Measurements from ENCODE around the gene NKX2-8.

The NKX2-8 gene

DNA sequence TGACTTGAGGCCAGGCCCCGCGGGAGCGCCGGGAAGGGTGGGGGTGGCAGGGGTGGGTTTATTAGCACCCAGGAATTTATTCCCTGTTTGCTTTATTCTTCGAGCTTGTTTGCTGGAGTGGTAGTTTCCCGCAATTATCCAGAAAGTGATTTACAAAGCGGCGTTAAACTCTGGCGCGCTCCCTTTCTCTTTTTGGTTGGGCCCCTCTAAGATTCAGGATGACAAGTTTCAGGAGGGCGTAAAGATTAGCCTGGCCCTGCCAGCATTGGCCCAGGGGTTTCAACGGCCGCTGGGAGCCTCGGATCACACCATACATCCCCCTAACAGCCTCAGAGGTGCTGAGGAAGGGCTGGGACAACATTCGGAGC, 444 bp upstream of the NKX2-8 start:
- no peak for TF ChIP-seq USF1 (IDR thresholded peaks at IDR 0.05)
- TF ChIP-seq ZBTB7A (IDR thresholded peaks at IDR 0.05; ENCODE audit: low read depth) = no peak
- TF ChIP-seq EP300 (IDR thresholded peaks at IDR 0.05; ENCODE audit: borderline replicate concordance) = no peak
- TF ChIP-seq NFIC (IDR thresholded peaks at IDR 0.05) = no peak
- no peak for TF ChIP-seq TCF12 (IDR thresholded peaks at IDR 0.05; ENCODE audit: low read depth)
- no peak for TF ChIP-seq TAF1 (IDR thresholded peaks at IDR 0.05; ENCODE audit: low read depth)
- no peak for TF ChIP-seq CREB1 (IDR thresholded peaks at IDR 0.05; ENCODE audit: low read depth)
- TF ChIP-seq RAD21 (IDR thresholded peaks at IDR 0.05; ENCODE audit: low read depth) = no peak
- no peak for TF ChIP-seq FOXM1 (IDR thresholded peaks at IDR 0.05; ENCODE audit: borderline replicate concordance, low read depth)
- TF ChIP-seq TEAD4 (IDR thresholded peaks at IDR 0.05) = no peak

GRCh38 chr14:36580856-36581831, 1.3 kb downstream of the NKX2-8 start:
- TF ChIP-seq CEBPB (IDR thresholded peaks at IDR 0.05) (no peak), ZBTB7A (IDR thresholded peaks at IDR 0.05; ENCODE audit: low read depth) (no peak), TCF12 (IDR thresholded peaks at IDR 0.05; ENCODE audit: low read depth) (0 out of 2 replicates have a peak, but pooled peaks have one; percentile 10), CREB1 (IDR thresholded peaks at IDR 0.05; ENCODE audit: low read depth) (no peak), FOXM1 (IDR thresholded peaks at IDR 0.05; ENCODE audit: borderline replicate concordance, low read depth) (no peak), MAX (IDR thresholded peaks at IDR 0.05) (peak; percentile 74), YY1 (IDR thresholded peaks at IDR 0.05; ENCODE audit: low read depth) (0 out of 2 replicates have a peak, but pooled peaks have one; percentile 16), EGR1 (IDR thresholded peaks at IDR 0.05) (peak; percentile 97), TAF1 (IDR thresholded peaks at IDR 0.05; ENCODE audit: low read depth) (0 out of 2 replicates have a peak, but pooled peaks have one; percentile 21), USF1 (IDR thresholded peaks at IDR 0.05) (no peak), NFIC (IDR thresholded peaks at IDR 0.05) (0 out of 2 replicates have a peak, but pooled peaks have one; percentile 10), RAD21 (IDR thresholded peaks at IDR 0.05; ENCODE audit: low read depth) (no peak), TEAD4 (IDR thresholded peaks at IDR 0.05) (no peak)

- no peak for TF ChIP-seq FOXM1 (IDR thresholded peaks at IDR 0.05; ENCODE audit: borderline replicate concordance, low read depth)
- TF ChIP-seq EGR1 (IDR thresholded peaks at IDR 0.05) = no peak
- no peak for TF ChIP-seq MAX (IDR thresholded peaks at IDR 0.05)
- no peak for TF ChIP-seq TAF1 (IDR thresholded peaks at IDR 0.05; ENCODE audit: low read depth)
- TF ChIP-seq CEBPB (IDR thresholded peaks at IDR 0.05) = no peak
- TF ChIP-seq CREB1 (IDR thresholded peaks at IDR 0.05; ENCODE audit: low read depth) = no peak
- TF ChIP-seq ZBTB7A (IDR thresholded peaks at IDR 0.05; ENCODE audit: low read depth) = no peak
- TF ChIP-seq YY1 (IDR thresholded peaks at IDR 0.05; ENCODE audit: low read depth) = no peak
- no peak for TF ChIP-seq USF1 (IDR thresholded peaks at IDR 0.05)
- no peak for TF ChIP-seq EP300 (IDR thresholded peaks at IDR 0.05; ENCODE audit: borderline replicate concordance)
- TF ChIP-seq NFIC (IDR thresholded peaks at IDR 0.05) = no peak
- no peak for TF ChIP-seq RAD21 (IDR thresholded peaks at IDR 0.05; ENCODE audit: low read depth)
Observed at GRCh38 chr14:36580141-36580855, 2.1 kb downstream of the NKX2-8 start.

DNA sequence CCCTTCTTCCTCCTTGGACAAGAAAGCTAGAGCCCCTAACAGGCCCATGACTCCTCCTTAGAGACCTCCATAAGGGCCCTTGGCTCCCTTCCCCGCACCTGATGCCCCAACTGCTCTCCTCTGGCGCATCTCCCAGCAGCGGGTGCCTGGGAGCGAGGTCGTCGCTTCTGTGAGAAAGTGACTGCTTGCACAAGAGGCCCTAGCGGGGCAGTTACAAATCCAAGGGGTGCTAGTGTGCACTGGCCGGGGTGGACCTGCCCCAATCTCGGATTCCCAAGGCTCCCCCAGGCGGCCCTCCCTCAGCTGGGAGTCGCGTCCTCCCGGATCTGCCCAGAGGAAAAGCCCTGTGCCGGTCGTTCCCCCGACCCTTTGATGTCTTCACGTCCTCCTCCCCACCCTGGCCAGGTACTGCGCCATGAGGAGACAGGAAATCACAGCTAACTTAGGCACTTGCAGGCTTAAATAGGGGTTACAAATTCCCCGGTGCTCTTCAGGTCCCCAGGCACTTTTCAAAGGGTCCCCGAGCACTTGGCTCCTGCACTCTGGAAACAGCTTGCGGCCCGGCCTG, 2.8 kb downstream of the NKX2-8 start:
- no peak for TF ChIP-seq TAF1 (IDR thresholded peaks at IDR 0.05; ENCODE audit: low read depth)
- no peak for TF ChIP-seq NFIC (IDR thresholded peaks at IDR 0.05)
- TF ChIP-seq, protein P1, sequence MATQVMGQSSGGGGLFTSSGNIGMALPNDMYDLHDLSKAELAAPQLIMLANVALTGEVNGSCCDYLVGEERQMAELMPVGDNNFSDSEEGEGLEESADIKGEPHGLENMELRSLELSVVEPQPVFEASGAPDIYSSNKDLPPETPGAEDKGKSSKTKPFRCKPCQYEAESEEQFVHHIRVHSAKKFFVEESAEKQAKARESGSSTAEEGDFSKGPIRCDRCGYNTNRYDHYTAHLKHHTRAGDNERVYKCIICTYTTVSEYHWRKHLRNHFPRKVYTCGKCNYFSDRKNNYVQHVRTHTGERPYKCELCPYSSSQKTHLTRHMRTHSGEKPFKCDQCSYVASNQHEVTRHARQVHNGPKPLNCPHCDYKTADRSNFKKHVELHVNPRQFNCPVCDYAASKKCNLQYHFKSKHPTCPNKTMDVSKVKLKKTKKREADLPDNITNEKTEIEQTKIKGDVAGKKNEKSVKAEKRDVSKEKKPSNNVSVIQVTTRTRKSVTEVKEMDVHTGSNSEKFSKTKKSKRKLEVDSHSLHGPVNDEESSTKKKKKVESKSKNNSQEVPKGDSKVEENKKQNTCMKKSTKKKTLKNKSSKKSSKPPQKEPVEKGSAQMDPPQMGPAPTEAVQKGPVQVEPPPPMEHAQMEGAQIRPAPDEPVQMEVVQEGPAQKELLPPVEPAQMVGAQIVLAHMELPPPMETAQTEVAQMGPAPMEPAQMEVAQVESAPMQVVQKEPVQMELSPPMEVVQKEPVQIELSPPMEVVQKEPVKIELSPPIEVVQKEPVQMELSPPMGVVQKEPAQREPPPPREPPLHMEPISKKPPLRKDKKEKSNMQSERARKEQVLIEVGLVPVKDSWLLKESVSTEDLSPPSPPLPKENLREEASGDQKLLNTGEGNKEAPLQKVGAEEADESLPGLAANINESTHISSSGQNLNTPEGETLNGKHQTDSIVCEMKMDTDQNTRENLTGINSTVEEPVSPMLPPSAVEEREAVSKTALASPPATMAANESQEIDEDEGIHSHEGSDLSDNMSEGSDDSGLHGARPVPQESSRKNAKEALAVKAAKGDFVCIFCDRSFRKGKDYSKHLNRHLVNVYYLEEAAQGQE (IDR thresholded peaks at IDR 0.05; ENCODE audit: low read depth) = no peak
- no peak for TF ChIP-seq FOXM1 (IDR thresholded peaks at IDR 0.05; ENCODE audit: borderline replicate concordance, low read depth)
- TF ChIP-seq USF1 (IDR thresholded peaks at IDR 0.05) = no peak

DNA sequence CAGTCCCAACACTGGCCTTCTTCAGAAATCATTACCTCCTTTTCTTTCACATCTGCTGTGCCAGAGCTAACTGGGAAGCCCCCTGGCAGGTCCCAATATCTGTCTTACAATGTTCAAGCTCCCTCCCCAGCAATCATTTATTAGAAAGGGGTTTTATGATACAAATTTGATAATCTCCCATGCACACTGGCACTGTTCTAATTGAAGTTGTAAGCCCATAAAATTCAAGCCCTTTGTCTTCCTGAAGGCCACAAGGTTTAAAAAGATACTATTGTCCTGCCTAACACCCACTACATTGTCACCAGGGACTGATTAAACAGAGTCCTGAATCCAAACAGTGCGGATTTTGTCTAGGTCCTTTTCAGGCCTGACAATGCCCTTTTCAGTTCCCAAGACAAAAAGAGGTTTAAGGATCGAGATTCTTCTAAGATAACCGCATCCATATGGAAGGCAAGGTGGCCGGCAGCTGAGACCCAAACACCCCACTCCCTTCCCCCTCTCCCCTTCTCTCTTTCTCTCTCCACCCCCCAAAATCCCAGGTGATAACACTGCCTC, 3.3 kb downstream of the NKX2-8 start:
- TF ChIP-seq, protein P1 (IDR thresholded peaks at IDR 0.05; ENCODE audit: low read depth) = no peak
- TF ChIP-seq YY1 (IDR thresholded peaks at IDR 0.05; ENCODE audit: low read depth) (no peak), TAF1 (IDR thresholded peaks at IDR 0.05; ENCODE audit: low read depth) (no peak), TEAD4 (IDR thresholded peaks at IDR 0.05) (no peak), FOXM1 (IDR thresholded peaks at IDR 0.05; ENCODE audit: borderline replicate concordance, low read depth) (no peak), CREB1 (IDR thresholded peaks at IDR 0.05; ENCODE audit: low read depth) (no peak), MAX (IDR thresholded peaks at IDR 0.05) (no peak), TCF12 (IDR thresholded peaks at IDR 0.05; ENCODE audit: low read depth) (no peak), NFIC (IDR thresholded peaks at IDR 0.05) (no peak), USF1 (IDR thresholded peaks at IDR 0.05) (no peak), EP300 (IDR thresholded peaks at IDR 0.05; ENCODE audit: borderline replicate concordance) (no peak), CEBPB (IDR thresholded peaks at IDR 0.05) (no peak)

All from Ishikawa (cell line).